Measurements from ENCODE around the gene RETREG2.

RETREG2 gene, protein sequence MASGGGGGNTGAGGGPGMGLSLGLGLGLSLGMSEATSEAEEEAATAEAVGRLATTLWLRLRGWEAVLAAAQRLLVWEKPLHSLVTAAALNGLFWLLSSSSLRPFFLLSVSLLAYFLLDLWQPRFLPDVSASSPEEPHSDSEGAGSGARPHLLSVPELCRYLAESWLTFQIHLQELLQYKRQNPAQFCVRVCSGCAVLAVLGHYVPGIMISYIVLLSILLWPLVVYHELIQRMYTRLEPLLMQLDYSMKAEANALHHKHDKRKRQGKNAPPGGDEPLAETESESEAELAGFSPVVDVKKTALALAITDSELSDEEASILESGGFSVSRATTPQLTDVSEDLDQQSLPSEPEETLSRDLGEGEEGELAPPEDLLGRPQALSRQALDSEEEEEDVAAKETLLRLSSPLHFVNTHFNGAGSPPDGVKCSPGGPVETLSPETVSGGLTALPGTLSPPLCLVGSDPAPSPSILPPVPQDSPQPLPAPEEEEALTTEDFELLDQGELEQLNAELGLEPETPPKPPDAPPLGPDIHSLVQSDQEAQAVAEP

DNA sequence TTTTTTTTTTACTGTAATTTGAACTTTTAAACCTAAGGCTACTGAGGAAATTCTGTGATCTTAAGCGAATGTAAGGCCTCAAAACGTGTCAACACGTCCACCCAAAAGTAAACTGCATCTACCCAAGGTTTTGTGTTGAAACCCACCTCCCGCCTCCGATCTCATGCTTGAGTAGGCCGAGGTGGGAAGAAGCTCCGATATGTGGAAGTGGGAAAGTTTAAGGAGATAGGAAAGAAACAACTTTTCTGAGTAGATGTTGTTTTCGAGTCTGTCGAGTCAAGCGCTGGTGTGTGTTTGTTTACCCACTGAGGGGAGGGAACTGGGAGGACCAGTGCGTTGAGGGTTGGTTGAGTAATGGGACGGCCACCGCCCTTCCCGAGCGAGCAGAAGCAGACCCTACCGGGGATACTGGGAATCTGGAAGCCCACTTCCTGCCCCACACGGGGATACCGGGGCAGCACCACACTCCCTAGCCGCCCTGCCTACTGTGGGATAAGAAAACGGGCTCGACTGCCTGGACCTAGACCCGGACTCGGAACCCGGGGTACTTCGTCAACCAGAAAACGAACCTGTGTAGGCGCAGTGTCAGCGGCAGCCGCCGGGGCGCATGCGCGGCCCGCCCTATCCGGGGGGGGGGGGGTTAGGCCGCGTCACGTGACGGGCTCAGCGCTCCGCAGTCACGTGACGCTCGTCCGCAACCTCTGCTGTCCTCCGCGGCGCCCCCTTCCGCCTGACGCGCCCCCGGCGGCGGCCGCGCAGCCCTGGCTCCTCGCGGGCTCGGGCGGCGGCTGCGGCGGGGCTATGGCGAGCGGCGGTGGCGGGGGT, at the start of gene RETREG2:
Gene RETREG2 (plus strand): TSS at position 724 of the 825 bp plus-strand sequence. CDS start 78 bp downstream, at position 802.
- TF ChIP-seq JUND (IDR thresholded peaks at IDR 0.05; ENCODE audit: low read depth), result no peak
- DNase-seq (ENCODE audit: low read depth in 1 of 2, low spot score in 1 of 2), result peak; percentile 84 to 87
- in situ Hi-C loops (cut with HindIII; ENCODE audit: low pct_unique_long_range_greater_than_20kb, low sequenced_read_pairs), result no loop called here

DNA sequence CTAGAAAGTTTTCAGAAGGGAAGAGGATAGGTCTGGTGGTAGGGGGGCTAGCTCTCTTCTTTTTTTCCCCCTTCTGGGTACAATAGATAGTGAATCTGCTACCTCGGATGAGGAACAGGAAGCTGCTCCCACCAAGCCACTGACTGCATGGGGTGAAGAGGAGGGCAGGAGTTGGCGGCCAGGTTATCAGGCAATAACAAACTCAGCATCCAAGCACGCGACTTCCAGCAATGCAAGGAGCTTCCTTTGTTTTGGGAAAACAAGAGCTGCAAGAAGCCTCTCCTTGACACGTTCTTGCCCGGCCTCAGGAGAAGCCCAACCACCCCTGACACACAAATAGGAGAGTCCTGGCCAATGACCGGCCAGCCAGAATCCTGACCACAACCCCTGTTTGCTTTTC, 49.7 kb upstream of the RETREG2 start:
- in situ Hi-C loops (cut with HindIII; ENCODE audit: low pct_unique_long_range_greater_than_20kb, low sequenced_read_pairs), result no loop called here
- no peak for DNase-seq (ENCODE audit: low read depth in 1 of 2, low spot score in 1 of 2)
- no peak for TF ChIP-seq JUND (IDR thresholded peaks at IDR 0.05; ENCODE audit: low read depth)

DNA sequence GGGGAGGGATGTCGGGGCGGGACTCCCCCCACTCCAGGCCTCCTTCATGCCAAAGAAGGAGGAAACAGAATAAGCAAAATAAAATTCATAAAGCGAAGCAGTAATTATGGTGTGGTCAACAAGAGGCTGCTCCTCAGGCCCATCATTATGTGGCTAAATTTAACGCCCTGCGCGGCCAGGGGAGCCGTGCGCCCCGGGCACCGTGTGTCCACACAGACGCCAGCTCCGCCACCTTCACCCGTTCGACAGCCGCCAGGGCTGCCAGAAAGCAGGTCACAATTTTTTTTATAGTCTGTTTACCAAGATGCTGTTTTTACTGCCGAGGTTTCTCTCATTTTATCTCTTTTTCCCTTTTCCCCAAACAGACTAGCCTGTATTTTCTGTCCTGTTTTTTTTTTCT, 48.5 kb upstream of the RETREG2 start:
- in situ Hi-C loops (cut with HindIII; ENCODE audit: low pct_unique_long_range_greater_than_20kb, low sequenced_read_pairs), result no loop called here
- no peak for DNase-seq (ENCODE audit: low read depth in 1 of 2, low spot score in 1 of 2)
- no peak for TF ChIP-seq JUND (IDR thresholded peaks at IDR 0.05; ENCODE audit: low read depth)

DNA sequence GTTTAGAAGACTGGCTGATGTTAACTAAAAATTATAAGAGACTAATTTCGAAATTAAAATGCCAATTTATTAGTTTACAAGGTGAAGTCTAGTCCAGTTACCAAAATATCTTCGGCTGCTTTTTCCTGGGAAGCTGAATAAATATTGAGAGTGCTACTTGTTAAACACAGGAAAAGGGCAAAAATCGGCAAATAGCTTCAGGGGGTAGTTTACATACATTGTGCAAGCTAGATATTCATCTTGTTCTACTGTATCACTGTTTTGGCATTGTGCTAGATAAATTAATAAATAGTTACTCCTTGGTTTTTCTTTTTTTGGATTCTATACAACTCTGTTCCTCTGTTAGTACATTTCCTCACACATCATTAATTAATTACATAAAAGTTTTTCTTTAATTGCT, 46.7 kb upstream of the RETREG2 start:
- DNase-seq (ENCODE audit: low read depth in 1 of 2, low spot score in 1 of 2), result peak in 1 of 2 experiments; percentile 43
- no peak for TF ChIP-seq JUND (IDR thresholded peaks at IDR 0.05; ENCODE audit: low read depth)
- in situ Hi-C loops (cut with HindIII; ENCODE audit: low pct_unique_long_range_greater_than_20kb, low sequenced_read_pairs), result no loop called here

DNA sequence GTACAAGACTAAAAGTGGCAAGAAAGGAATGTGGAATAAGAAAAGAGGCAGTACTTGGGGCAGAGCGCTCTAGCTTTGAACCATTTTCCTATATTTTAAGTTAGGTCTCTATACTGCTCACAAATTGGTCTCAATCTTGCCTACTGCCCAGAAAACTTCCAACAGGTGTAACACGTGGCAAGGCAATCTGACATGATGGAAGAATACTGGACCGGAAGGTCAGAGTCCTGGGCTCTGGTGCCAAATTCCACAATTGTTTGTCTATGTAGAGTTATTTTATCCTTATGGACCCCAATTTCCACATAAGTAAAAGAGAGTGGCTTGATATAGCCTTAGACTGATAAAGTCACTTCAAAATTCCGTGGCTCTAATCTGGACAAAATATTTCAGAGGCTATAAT, 46.3 kb upstream of the RETREG2 start:
- no peak for DNase-seq (ENCODE audit: low read depth in 1 of 2, low spot score in 1 of 2)
- no peak for TF ChIP-seq JUND (IDR thresholded peaks at IDR 0.05; ENCODE audit: low read depth)
- in situ Hi-C loops (cut with HindIII; ENCODE audit: low pct_unique_long_range_greater_than_20kb, low sequenced_read_pairs), result no loop called here

DNA sequence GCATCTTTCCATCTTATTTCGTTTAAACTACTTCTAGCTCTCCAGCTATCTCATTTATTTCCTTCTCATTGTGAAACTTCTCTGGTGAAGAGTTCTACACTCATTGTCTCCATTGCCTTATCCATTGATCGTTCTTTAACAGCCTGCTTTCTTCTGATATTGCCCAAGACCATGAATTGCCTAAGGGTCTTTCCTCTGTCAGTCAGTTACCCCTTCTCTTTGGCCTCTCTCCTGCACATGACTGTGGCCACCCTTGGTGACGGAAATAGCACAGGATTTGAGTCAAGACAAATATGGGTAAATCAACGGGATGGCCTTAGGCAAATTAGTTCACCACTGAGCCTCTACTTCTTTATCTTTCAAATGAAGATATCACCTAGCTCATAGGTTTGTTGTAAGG, 44.1 kb upstream of the RETREG2 start:
- TF ChIP-seq JUND (IDR thresholded peaks at IDR 0.05; ENCODE audit: low read depth), result no peak
- no peak for DNase-seq (ENCODE audit: low read depth in 1 of 2, low spot score in 1 of 2)
- in situ Hi-C loops (cut with HindIII; ENCODE audit: low pct_unique_long_range_greater_than_20kb, low sequenced_read_pairs), result no loop called here

DNA sequence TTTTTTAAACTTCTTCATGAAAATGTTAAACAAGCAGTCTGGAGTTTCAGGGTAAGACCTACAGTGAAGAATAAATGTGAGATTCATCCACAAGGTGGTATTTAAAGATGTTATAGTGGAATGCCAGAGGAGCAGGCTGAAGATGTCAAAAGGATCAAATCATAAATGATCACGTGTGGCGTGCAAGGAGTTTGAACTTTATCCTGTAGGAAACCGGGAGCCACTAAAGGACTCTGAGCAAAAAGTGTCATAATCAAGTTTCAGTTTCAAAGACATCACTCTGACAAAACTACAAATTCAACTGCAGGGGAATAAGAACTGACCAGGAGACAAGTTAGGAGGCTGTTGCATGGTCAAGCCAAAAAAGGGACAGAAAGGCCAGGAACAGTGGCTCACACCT, 37.4 kb upstream of the RETREG2 start:
- in situ Hi-C loops (cut with HindIII; ENCODE audit: low pct_unique_long_range_greater_than_20kb, low sequenced_read_pairs), result no loop called here
- TF ChIP-seq JUND (IDR thresholded peaks at IDR 0.05; ENCODE audit: low read depth), result no peak
- DNase-seq (ENCODE audit: low read depth in 1 of 2, low spot score in 1 of 2), result no peak

DNA sequence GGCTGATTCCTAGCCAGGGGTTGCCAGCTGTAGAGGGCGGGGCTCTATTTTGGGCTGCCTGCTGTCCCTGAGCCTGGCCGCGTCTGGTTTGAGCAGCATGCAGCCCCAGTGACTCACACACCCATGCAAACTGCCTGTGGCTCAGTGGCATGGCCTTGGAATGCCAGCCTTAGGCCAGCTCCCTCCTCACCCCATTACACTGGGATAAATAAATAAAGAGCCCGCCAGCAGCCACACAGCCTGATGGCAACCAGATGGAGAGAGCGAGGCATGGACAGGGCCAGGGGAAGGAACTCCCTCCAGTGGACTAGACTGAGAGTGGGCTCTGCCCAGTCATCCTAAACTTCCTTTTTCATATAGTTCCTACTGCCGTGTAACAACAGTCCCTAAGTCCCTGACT, 35.7 kb upstream of the RETREG2 start:
- no peak for DNase-seq (ENCODE audit: low read depth in 1 of 2, low spot score in 1 of 2)
- TF ChIP-seq JUND (IDR thresholded peaks at IDR 0.05; ENCODE audit: low read depth), result no peak
- in situ Hi-C loops (cut with HindIII; ENCODE audit: low pct_unique_long_range_greater_than_20kb, low sequenced_read_pairs), result no loop called here

DNA sequence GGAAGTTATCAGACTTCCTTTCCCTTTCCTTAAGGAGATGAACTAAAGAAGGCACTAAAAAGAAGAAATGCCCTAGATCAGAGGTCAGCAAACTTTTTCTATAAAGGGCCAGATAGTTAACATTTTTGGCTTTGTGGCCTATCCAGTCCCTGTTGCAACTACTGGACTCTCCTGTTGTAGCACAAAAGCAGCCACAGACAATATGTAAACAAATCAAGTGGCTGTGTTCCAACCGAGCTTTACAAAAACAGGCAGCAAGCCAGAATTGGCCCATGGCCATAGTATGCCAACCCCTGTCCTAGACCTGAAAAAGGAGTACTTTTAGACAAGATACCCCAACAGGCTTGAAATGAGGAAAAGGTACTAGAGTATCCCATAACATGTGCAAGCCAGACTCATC, 28.4 kb upstream of the RETREG2 start:
- no peak for TF ChIP-seq JUND (IDR thresholded peaks at IDR 0.05; ENCODE audit: low read depth)
- peak in 1 of 2 experiments; percentile 40 for DNase-seq (ENCODE audit: low read depth in 1 of 2, low spot score in 1 of 2)
- in situ Hi-C loops (cut with HindIII; ENCODE audit: low pct_unique_long_range_greater_than_20kb, low sequenced_read_pairs), result no loop called here

DNA sequence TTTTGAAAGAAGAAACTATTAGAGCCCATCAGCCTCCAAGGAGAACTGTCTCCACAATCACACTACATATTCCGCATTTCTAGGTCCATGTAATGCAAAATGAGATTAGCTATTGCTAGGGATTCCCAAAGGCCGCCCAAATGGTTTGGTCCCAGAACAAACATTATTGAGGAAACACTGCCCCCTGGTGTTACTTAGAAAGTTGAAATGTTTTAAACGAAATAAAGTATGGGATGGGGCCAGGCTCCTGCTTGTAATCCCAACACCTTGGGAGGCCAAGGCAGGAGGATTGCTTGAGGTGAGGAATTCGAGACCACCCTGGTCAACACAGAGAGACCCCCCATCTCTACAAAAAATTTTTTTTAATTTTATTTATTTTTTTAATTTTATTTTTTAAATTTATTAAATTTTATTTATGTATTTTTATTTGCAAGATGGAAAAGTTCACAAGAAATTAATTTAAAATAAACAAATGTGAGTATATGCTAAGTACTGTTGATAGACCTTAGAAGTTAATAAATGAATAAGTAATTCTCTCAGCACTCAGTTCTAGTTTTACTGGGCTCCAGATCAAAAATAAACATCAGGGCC, 22.9 kb upstream of the RETREG2 start:
- peak in 1 of 2 experiments; percentile 81 for DNase-seq (ENCODE audit: low read depth in 1 of 2, low spot score in 1 of 2)

DNA sequence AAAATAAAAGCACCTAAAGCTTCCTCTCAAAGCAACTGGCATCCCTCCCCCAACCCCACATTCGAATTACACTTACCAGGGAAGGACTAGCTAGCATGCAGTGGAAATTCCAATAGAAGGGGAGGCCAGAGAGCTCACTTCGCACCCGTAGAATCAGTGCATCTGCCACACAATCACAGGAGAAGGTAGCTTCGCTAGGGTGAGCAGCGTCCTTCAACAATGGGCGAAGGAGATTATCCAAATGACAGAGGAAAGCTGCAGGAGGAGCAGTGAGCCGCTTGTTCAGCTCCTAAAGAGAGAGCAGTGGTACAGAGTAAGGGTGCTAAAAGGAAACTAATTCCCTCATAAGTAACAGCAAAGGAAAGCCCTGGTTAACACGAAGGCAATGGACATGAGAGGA, 20.7 kb upstream of the RETREG2 start:
- no peak for DNase-seq (ENCODE audit: low read depth in 1 of 2, low spot score in 1 of 2)
- in situ Hi-C loops (cut with HindIII; ENCODE audit: low pct_unique_long_range_greater_than_20kb, low sequenced_read_pairs), result no loop called here
- no peak for TF ChIP-seq JUND (IDR thresholded peaks at IDR 0.05; ENCODE audit: low read depth)

More for the DNA sequence above, 22.9 kb upstream of the RETREG2 start:
- in situ Hi-C loops (cut with HindIII; ENCODE audit: low pct_unique_long_range_greater_than_20kb, low sequenced_read_pairs), result no loop called here
- no peak for TF ChIP-seq JUND (IDR thresholded peaks at IDR 0.05; ENCODE audit: low read depth)

DNA sequence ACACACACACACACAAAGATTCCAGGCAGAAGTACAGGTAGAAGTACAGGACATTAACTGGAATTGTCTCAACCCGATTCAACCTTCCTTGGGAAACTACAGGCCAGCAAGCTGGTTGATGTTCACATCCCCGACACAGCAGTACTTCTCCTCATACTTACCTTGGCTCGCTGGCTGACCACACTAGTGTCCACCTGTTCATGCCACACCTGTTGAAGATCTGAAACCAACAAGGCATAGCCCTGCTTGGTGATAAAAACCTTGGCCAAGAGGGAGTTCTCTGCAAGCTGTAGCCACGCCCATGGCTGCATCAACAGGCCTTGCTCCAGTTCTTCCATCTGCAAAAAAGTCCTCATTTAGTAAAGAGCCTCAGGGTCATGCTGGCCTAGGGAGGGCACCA, 20.1 kb upstream of the RETREG2 start:
- DNase-seq (ENCODE audit: low read depth in 1 of 2, low spot score in 1 of 2), result no peak
- no peak for TF ChIP-seq JUND (IDR thresholded peaks at IDR 0.05; ENCODE audit: low read depth)
- in situ Hi-C loops (cut with HindIII; ENCODE audit: low pct_unique_long_range_greater_than_20kb, low sequenced_read_pairs), result no loop called here

All from T47D (cell line).